GM21529 (cell line): ENCODE measurements around the gene MAOB.

Experiments used
- ATAC-seq: cut with Tn5 transposase; IDR thresholded peaks from one replicate; pipeline ENCODE4 v1.9.1; 2021; ENCODE audit not compliant: unreplicated experiment

MAOB gene

DNA sequence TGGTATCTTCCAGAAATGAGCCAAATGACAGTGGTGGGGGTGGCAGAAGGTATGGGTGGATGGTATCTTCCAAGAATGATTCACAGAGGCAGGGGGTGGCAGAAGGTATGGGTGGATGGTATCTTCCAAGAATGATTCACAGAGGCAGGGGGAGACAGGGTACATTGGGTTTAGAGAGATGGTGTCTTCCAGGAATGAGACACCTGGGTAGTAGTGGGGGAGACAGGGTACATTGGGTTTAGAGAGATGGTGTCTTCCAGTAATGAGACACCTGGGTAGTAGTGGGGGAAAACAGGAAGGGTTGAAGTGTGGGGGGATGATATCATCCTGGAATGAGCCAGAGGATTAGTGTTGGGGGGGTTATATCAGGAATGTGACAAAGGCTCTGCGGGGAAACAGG is 164.2 kb downstream of the MAOB start:
- ATAC-seq: no peak

GRCh38 chrX:43717161-43717560 is 165.1 kb downstream of the MAOB start:
- ATAC-seq: no peak

DNA sequence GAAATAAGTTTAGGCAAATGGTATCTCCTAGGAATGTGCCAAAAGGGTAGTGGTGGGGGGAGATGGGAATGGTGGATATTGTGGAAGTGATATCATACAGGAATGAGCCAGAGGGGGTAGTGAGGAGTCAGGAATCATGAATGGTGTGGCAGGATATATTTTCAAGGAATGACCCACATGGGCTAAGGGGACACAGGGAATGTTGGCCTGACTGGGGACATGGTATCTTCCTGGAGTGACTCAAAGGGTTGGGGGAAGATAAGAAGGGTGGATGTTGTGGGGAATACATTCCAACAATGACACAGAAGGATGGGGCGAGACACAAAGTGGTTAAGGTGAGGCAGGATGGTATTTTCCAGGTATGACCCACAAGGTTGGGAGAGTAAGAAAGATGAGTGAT is 165.6 kb downstream of the MAOB start:
- no peak for ATAC-seq
